ENCODE measurements around the gene JPT2. TPM values are rescaled to one million over a fixed set of nuclear protein-coding genes. Genes with fewer than 3 reads are reported as not detected.
A peak's percentile ranks its signal among the peaks of the same experiment; 100 is the strongest.
"Not testable (repeated sequence)": the region's sequence is repeated elsewhere in the genome, so short reads cannot be mapped to it uniquely, and the experiment has no call there.

The JPT2 gene
- total RNA-seq, 1 experiment from 2014 or later, result 150 TPM

DNA sequence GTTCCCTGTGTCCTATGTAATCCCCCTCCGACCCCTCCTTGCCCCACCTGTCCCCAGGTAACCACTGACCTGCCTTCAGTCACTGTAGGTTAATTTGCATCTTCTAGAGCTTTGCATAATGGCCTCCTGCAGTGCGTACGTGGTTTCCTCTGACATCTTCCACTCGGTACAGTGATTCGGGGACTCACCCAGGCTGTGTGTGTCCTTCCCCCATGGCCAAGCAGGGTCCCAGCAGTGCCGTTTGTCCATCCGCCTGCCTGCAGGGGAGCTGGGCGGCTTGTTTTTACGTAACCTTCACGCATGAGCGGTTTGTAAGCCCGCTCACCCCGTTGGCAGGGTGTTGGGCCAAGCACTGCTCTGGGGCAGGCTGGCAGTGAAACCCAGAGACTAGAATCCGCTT is 35.9 kb downstream of the JPT2 start (continued):
- no peak for TF ChIP-seq ZNF532 (CRISPR knock-in tag; IDR thresholded peaks at IDR 0.05; ENCODE audit: borderline replicate concordance)
- no peak for TF ChIP-seq ZBTB43 (CRISPR knock-in tag; IDR thresholded peaks at IDR 0.05)
- TF ChIP-seq, protein P1, sequence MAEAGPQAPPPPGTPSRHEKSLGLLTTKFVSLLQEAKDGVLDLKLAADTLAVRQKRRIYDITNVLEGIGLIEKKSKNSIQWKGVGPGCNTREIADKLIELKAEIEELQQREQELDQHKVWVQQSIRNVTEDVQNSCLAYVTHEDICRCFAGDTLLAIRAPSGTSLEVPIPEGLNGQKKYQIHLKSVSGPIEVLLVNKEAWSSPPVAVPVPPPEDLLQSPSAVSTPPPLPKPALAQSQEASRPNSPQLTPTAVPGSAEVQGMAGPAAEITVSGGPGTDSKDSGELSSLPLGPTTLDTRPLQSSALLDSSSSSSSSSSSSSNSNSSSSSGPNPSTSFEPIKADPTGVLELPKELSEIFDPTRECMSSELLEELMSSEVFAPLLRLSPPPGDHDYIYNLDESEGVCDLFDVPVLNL (CRISPR knock-in tag; IDR thresholded peaks at IDR 0.05; ENCODE audit: borderline replicate concordance, low read depth), result no peak
- no peak for TF ChIP-seq ZNF425 (CRISPR knock-in tag; conservative IDR thresholded peaks at IDR 0.05)
- TF ChIP-seq, protein P2, sequence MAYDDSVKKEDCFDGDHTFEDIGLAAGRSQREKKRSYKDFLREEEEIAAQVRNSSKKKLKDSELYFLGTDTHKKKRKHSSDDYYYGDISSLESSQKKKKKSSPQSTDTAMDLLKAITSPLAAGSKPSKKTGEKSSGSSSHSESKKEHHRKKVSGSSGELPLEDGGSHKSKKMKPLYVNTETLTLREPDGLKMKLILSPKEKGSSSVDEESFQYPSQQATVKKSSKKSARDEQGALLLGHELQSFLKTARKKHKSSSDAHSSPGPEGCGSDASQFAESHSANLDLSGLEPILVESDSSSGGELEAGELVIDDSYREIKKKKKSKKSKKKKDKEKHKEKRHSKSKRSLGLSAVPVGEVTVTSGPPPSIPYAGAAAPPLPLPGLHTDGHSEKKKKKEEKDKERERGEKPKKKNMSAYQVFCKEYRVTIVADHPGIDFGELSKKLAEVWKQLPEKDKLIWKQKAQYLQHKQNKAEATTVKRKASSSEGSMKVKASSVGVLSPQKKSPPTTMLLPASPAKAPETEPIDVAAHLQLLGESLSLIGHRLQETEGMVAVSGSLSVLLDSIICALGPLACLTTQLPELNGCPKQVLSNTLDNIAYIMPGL (CRISPR knock-in tag; IDR thresholded peaks at IDR 0.05), result no peak
- TF ChIP-seq, protein P3, sequence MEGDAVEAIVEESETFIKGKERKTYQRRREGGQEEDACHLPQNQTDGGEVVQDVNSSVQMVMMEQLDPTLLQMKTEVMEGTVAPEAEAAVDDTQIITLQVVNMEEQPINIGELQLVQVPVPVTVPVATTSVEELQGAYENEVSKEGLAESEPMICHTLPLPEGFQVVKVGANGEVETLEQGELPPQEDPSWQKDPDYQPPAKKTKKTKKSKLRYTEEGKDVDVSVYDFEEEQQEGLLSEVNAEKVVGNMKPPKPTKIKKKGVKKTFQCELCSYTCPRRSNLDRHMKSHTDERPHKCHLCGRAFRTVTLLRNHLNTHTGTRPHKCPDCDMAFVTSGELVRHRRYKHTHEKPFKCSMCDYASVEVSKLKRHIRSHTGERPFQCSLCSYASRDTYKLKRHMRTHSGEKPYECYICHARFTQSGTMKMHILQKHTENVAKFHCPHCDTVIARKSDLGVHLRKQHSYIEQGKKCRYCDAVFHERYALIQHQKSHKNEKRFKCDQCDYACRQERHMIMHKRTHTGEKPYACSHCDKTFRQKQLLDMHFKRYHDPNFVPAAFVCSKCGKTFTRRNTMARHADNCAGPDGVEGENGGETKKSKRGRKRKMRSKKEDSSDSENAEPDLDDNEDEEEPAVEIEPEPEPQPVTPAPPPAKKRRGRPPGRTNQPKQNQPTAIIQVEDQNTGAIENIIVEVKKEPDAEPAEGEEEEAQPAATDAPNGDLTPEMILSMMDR (IDR thresholded peaks at IDR 0.05), result no peak

GRCh38 chr16:1715220-1715619 is 37.1 kb downstream of the JPT2 start:
- no peaks in the 10 kb centered on the region for H3K9me3 Mint-ChIP-seq
- H3K36me3 Mint-ChIP-seq, result no peaks in the 10 kb centered on the region
- no peaks in the 10 kb centered on the region for H3K27me3 Mint-ChIP-seq (ENCODE audit: low read depth)
- ATAC-seq, result no peak
- DNase-seq (ENCODE audit: low spot score), result no peak
- CTCF ChIA-PET, result interaction anchor here (1.3 to 2.5 kb wide), 3 partner anchors 8 to 49 kb away, joined by 3 to 12 read pairs (median 8); partner anchors contain the start of gene MAPK8IP3
- H3K4me1 Mint-ChIP-seq, result peaks cover 23% of the 10 kb centered on the region
- POLR2A ChIA-PET, result no interaction called here
- H3K27ac Mint-ChIP-seq, result 0 out of 2 replicates have a peak overlapping the region, but pooled peaks have one; percentile 60
- TF ChIP-seq ETV6 (CRISPR knock-in tag; IDR thresholded peaks at IDR 0.05) (no peak), ZNF396 (CRISPR knock-in tag; IDR thresholded peaks at IDR 0.05; ENCODE audit: borderline replicate concordance) (no peak), NFYB (CRISPR knock-in tag; conservative IDR thresholded peaks at IDR 0.05; ENCODE audit: low read depth) (no peak), ZBTB21 (CRISPR knock-in tag; IDR thresholded peaks at IDR 0.05; ENCODE audit: borderline replicate concordance) (no peak), SMAD3 (CRISPR knock-in tag; IDR thresholded peaks at IDR 0.05; ENCODE audit: borderline replicate concordance) (no peak), USF1 (CRISPR knock-in tag; IDR thresholded peaks at IDR 0.05) (no peak), TP53 (CRISPR knock-in tag; IDR thresholded peaks at IDR 0.05) (no peak), RELA (CRISPR knock-in tag; IDR thresholded peaks at IDR 0.05; ENCODE audit: borderline replicate concordance) (no peak), NFE2L1 (CRISPR knock-in tag; IDR thresholded peaks at IDR 0.05) (no peak), SOX15 (CRISPR knock-in tag; IDR thresholded peaks at IDR 0.05) (no peak)
- H3K4me3 Mint-ChIP-seq, result no peak overlapping the region

GRCh38 chr16:1718236-1718635 is 40.2 kb downstream of the JPT2 start:
- H3K36me3 Mint-ChIP-seq; ATAC-seq; POLR2A ChIA-PET; H3K4me3 Mint-ChIP-seq; H3K27ac Mint-ChIP-seq; DNase-seq (ENCODE audit: low spot score); H3K27me3 Mint-ChIP-seq (ENCODE audit: low read depth); H3K9me3 Mint-ChIP-seq: not testable (repeated sequence)
- CTCF ChIA-PET, result interaction anchor here (3.6 kb wide), 1 partner anchor 12 kb away, joined by 11 read pairs; the partner anchor contains the start of gene MAPK8IP3
- peaks cover 17% of the 10 kb centered on the region for H3K4me1 Mint-ChIP-seq

DNA sequence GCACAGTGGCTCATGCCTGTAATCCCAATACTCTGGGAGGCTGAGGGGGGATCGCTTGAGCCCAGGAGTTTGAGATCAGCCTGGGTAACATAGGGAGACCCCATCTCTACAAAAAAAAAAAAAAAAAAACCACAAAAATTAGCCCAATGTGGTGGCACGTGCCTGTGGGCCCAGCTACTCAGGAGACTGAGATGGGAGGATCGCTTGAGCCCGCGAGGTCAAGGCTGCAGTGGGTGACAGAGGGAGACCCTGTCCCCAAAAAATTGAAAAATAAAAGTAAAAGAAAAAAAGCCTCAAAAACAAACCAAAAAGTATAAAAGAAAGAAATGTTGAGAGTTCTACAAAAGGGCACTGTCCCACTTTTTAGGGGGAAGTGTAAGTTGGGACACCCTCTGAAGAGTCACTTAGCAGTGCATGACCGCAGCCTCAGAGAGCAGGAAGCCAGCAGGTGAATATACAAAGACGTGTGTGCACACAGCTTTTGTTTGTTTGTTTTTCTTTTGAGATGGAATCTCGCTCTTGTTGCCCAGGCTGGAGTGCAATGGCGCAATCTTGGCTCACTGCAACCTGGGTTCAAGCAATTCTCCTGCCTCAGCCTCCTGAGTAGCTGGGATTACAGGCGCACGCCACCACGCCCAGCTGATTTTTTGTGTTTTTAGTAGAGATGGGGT is 41.6 kb downstream of the JPT2 start:
- H3K9me3 Mint-ChIP-seq; DNase-seq (ENCODE audit: low spot score); H3K36me3 Mint-ChIP-seq; H3K4me3 Mint-ChIP-seq; H3K4me1 Mint-ChIP-seq; H3K27me3 Mint-ChIP-seq (ENCODE audit: low read depth); H3K27ac Mint-ChIP-seq; ATAC-seq; POLR2A ChIA-PET: not testable (repeated sequence)
- CTCF ChIA-PET, result interaction anchor here (3.6 kb wide), 1 partner anchor 14 kb away, joined by 11 read pairs; the partner anchor contains the start of gene MAPK8IP3

Measured in WTC11 (cell line).